Activated CD4-positive, alpha-beta T cell treated with anti-CD3 and anti-CD28 coated beads for 36 hours (primary cell): ENCODE data around the gene PHKA2. TPM values are rescaled to one million over a fixed set of nuclear protein-coding genes. Genes with fewer than 3 reads are reported as not detected.

Source experiments
- ATAC-seq: fragments of 200-7000 bp; cut with Tn5 transposase; one replicate; pipeline ENCODE4 v1.10.0; 2021; ENCODE audit warnings: mild to moderate bottlenecking, moderate library complexity
- CTCF ChIA-PET: fragments of 350-600 bp; sonication (Branson Sonifier 250); formaldehyde crosslinking; loops from one replicate; lab custom pipeline; 2021; ENCODE audit warnings: antibody characterized with exemption; lab: Charles Lee
- POLR2A ChIA-PET: fragments of 350-600 bp; sonication (Branson Sonifier 250); formaldehyde crosslinking; loops from one replicate; lab custom pipeline; 2021; ENCODE audit warnings: antibody characterized with exemption, inconsistent platforms; lab: Charles Lee
- DNase-seq: peaks from one replicate; pipeline ENCODE4 v3.0.0-alpha.2; 2020
- H3K27ac Mint-ChIP-seq: one replicate; pipeline ENCODE4 v1.8.0; 2021; ENCODE audit warnings: mixed read lengths
- H3K27me3 Mint-ChIP-seq: one replicate; pipeline ENCODE4 v1.8.0; 2021; ENCODE audit warnings: mixed read lengths
- H3K36me3 Mint-ChIP-seq: one replicate; pipeline ENCODE4 v1.8.0; 2021; ENCODE audit warnings: low read depth, mixed read lengths
- H3K4me1 Mint-ChIP-seq: one replicate; pipeline ENCODE4 v1.8.0; 2021; ENCODE audit warnings: mixed read lengths
- H3K4me3 Mint-ChIP-seq: one replicate; pipeline ENCODE4 v1.8.0; 2021; ENCODE audit warnings: mild to moderate bottlenecking, moderate library complexity, mixed read lengths
- H3K9me3 Mint-ChIP-seq: one replicate; pipeline ENCODE4 v1.8.0; 2021; ENCODE audit warnings: low read depth, mixed read lengths
- intact Hi-C, 2 experiments: fragments of 100-400 bp; cut with DNase I in 1 of 2; cut with micrococcal nuclease in 1 of 2; formaldehyde crosslinking; loops; one replicate each; pipeline versions ENCODE4 v1.14.2 to v1.15.1; 2022 to 2024; cut with DNase I, micrococcal nuclease
- total RNA-seq, 2 experiments: library from RNA; stranded (reverse); gene quantifications; one replicate each; pipeline ENCODE4 v1.2.3, GENCODE V29; 2021

PHKA2 gene
- total RNA-seq, 2 experiments from 2014 or later, result 22.0 to 24.5 TPM

DNA sequence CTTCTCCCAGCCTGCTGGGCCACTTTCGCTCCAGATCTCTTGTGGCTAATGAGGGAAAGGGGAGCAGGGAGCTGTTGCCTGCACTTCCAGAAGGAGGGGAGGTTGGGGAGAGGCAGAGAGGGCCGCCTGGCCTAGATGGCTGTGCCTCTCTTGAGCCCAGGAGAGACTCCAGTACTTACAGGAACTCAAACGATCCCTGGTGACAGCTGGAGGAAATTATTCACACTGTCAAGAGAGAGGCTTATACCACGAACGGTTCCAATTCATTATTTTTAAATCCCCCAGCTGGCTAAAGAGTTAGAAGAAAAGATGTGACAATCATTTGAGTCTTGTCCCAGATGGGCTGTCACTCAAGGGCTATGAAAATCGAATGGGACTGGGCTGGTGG is 96.1 kb downstream of the PHKA2 start:
- H3K27ac Mint-ChIP-seq, result peak overlapping the region; percentile 14
- CTCF ChIA-PET, result interaction anchor here (0.6 kb wide), 1 partner anchor 449 kb away, joined by 3 read pairs; no protein-coding TSS in a partner anchor
- DNase-seq (no peak), ATAC-seq (no peak)
- no peak overlapping the region for H3K4me3 Mint-ChIP-seq
- no peaks in the 10 kb centered on the region for H3K27me3 Mint-ChIP-seq
- peaks cover 29% of the 10 kb centered on the region for H3K4me1 Mint-ChIP-seq
- H3K36me3 Mint-ChIP-seq, result no peaks in the 10 kb centered on the region
- H3K9me3 Mint-ChIP-seq, result no peaks in the 10 kb centered on the region
- intact Hi-C loops, result loop anchor here (2.0 to 10.0 kb wide), 5 partner anchors 97 to 496 kb away; partner anchors contain the start of genes CDKL5 (in 2 of the 2) and PHKA2 (in 1 of the 2)
- POLR2A ChIA-PET, result no interaction called here

DNA sequence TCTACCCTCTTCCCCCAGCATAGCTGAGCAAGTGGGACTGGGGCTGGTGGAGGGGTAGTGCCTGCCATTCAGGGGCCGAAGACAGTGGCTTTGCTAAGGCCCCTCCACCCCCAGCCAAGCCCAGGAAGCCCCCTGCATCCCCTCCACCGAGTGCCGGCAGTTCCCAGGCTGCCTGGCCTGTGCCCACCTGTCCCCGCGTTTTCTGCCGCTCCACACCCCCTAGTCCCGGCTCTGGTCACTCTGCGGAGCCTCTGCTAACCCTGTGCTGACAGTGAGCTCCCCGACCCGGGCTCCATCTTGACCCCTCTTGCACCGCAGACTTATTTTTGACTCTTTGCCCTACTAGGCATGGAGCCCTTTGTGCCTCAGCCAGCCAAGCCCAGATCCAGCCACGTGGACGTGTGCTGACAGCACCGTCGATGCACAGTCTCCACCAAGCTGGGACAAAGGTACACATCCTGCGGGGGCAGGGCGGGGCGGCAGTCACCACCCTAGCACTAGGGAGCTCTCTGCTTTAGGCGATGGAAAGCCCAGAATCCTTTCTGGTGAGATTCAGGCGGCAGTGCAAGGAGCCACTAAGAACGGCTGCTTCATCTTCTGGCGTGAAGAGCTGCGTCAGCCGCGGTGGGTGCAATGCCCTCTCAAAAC is 96.6 kb downstream of the PHKA2 start:
- Mint-ChIP-seq H3K36me3 (no peaks in the 10 kb centered on the region), H3K27me3 (no peaks in the 10 kb centered on the region), H3K4me3 (peak overlapping the region; percentile 68), H3K27ac (peak overlapping the region; percentile 90), H3K4me1 (peaks cover 29% of the 10 kb centered on the region), H3K9me3 (no peaks in the 10 kb centered on the region)
- no peak for ATAC-seq
- DNase-seq, result peak; percentile 27
- CTCF ChIA-PET, result interaction anchor here (0.6 kb wide), 1 partner anchor 1218 kb away, joined by 3 read pairs; no protein-coding TSS in a partner anchor
- intact Hi-C loops, result loop anchor here (2.0 to 10.0 kb wide), 5 partner anchors 98 to 495 kb away; partner anchors contain the start of genes CDKL5 (in 2 of the 2) and PHKA2 (in 1 of the 2)
- POLR2A ChIA-PET, result no interaction called here

DNA sequence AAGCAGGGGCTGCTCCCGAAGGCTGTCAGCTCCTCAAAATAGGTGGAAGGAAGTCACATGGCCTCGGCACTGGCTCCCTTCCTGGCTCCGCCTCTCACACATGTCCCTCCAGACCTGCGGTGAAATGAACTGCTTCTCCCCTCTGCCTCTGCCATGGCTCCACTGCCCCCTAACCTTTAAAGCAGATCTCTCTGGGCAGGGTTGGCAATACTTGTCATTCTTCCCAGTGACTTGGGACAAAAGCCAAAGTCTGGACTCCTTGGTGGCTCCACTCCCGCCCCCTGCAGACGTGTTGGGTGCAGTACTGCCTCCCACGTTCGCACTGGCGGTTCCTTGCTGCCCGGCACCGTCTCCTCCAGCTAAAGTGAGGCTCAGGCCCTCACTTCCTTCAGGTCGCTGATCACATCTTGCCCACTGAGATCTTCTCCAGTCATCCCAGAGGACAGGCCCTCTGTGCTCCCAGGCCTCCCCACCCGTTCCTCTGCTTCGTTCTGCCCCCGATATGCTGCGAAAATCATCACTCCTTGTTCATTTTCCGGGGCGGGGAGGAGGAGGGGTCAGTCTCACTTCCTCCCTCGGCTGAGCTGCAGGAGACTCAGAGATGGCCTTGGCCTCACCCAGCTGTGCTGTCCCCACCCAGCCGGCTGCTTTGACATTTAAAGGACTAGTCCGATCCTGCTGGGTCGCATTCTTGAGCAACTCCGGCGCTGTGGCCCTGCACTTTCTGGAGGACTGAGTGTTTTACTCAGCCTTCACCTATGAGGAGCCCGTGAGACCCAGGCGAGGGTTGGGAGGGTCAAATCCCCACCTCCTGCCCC is 97.4 kb downstream of the PHKA2 start:
- CTCF ChIA-PET, result interaction anchor here (0.6 to 0.8 kb wide), 4 partner anchors 25 to 1217 kb away, joined by 3 to 5 read pairs (median 3); no protein-coding TSS in a partner anchor

DNA sequence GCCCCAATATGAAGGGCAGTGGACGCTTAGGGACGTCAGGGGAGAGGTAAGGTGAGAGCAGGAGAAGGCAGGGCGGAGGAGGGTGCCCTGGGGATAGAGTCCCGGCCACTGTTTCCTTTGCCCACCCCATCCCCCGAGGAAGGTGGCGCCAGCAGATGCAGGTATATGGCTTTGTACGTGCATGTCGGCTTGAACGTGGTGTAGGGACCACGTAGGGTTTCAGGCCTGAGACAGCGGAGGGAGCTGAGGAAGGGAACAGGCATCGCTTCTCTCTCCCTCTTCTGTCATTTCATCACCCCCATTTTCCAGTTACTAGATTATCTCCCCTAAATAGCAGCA is 97.9 kb downstream of the PHKA2 start:
- DNase-seq (peak; percentile 23), ATAC-seq (peak; percentile 47)
- CTCF ChIA-PET, result interaction anchor here (0.6 to 0.8 kb wide), 3 partner anchors 24 to 879 kb away, joined by 3 to 5 read pairs (median 3); no protein-coding TSS in a partner anchor
- Mint-ChIP-seq H3K4me3 (peak overlapping the region; percentile 68), H3K4me1 (peaks cover 29% of the 10 kb centered on the region), H3K36me3 (no peaks in the 10 kb centered on the region), H3K27ac (peak overlapping the region; percentile 90), H3K27me3 (no peaks in the 10 kb centered on the region), H3K9me3 (no peaks in the 10 kb centered on the region)
- intact Hi-C loops, result loop anchor here (1.0 to 10.0 kb wide), 6 partner anchors 99 to 494 kb away; partner anchors contain the start of genes CDKL5 (in 2 of the 2) and PHKA2 (in 1 of the 2)
- POLR2A ChIA-PET, result no interaction called here

More for the DNA sequence above, 97.4 kb downstream of the PHKA2 start:
- H3K27me3 Mint-ChIP-seq, result no peaks in the 10 kb centered on the region
- POLR2A ChIA-PET, result no interaction called here
- peaks cover 29% of the 10 kb centered on the region for H3K4me1 Mint-ChIP-seq
- ATAC-seq, result peak; percentile 78
- H3K9me3 Mint-ChIP-seq, result no peaks in the 10 kb centered on the region
- DNase-seq, result peak; percentile 75
- H3K27ac Mint-ChIP-seq, result peak overlapping the region; percentile 90
- no peaks in the 10 kb centered on the region for H3K36me3 Mint-ChIP-seq
- H3K4me3 Mint-ChIP-seq, result peak overlapping the region; percentile 68
- intact Hi-C loops, result loop anchor here (1.0 to 10.0 kb wide), 6 partner anchors 98 to 494 kb away; partner anchors contain the start of genes CDKL5 (in 2 of the 2) and PHKA2 (in 1 of the 2)

DNA sequence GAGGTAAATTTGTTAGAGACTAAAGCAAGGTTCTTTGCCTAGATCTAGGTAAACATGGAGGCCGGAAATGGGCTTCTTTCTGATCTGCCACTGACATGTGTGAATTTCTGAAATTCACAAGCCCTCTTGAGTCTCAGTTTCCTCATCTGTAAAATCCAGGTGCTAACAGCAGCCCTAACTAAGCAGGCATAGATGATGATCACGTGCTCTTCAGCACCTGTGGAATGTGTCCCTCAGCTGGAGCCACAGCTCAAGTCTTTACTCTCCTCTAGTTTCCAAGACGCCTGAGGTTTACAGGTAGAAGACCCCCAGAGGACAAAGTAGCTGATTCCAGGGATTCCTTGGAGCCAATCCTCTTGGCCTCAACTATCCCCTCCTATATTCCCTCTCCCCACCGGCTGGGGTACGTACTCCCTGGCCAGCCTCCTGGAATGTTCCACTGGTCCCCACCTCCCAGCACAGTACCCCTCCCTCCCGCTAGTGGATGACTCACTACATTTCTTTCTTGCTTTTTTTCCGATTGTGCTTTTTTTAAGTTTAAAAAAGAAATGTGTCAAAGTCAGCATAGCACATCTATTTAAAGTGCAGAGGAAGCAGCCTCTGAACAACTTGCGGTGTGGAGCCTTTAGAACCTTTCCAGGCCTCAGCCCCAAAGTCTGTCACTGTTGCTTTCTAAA is 98.4 kb downstream of the PHKA2 start:
- Mint-ChIP-seq H3K4me1 (peaks cover 29% of the 10 kb centered on the region), H3K27ac (peak overlapping the region; percentile 90), H3K27me3 (no peaks in the 10 kb centered on the region), H3K9me3 (no peaks in the 10 kb centered on the region), H3K4me3 (peak overlapping the region; percentile 68), H3K36me3 (no peaks in the 10 kb centered on the region)
- intact Hi-C loops, result loop anchor here (1.0 to 10.0 kb wide), 8 partner anchors 12 to 493 kb away; partner anchors contain the start of genes CDKL5 (in 2 of the 2) and PHKA2 (in 1 of the 2)
- ATAC-seq, result peak; percentile 42
- ChIA-PET CTCF (interaction anchor here (0.7 to 1.5 kb wide), 3 partner anchors 24 to 879 kb away, joined by 3 to 5 read pairs (median 3); no protein-coding TSS in a partner anchor), POLR2A (no interaction called here)
- DNase-seq, result peak; percentile 18

DNA sequence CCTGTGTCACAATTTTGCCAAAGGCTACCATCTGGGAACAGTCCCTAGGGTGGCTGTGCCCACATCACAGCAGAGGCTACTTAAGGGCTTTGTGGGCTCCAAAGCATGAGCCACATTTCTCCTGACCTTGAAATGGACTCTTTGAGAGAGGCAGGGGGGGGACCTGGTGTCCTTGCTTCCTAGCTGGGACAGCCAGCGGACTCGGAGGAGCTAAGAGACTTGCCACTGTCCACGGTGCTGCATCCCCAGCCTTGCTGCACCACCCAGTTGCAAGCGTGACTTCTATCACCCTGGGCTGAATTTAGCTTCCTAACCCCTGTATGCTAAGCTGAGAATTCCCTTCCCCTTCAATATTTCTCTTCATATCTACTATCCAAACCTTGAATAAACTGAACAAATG is 99.0 kb downstream of the PHKA2 start:
- POLR2A ChIA-PET, result no interaction called here
- Mint-ChIP-seq H3K4me1 (peaks cover 28% of the 10 kb centered on the region), H3K27ac (peak overlapping the region; percentile 90), H3K36me3 (no peaks in the 10 kb centered on the region), H3K4me3 (no peak overlapping the region), H3K9me3 (no peaks in the 10 kb centered on the region), H3K27me3 (no peaks in the 10 kb centered on the region)
- CTCF ChIA-PET, result interaction anchor here (0.8 to 1.5 kb wide), 2 partner anchors 174 to 458 kb away, joined by 3 to 4 read pairs; no protein-coding TSS in a partner anchor
- intact Hi-C loops, result loop anchor here (1.0 to 10.0 kb wide), 5 partner anchors 12 to 493 kb away; partner anchors contain the start of gene CDKL5 (in 1 of the 2)
- DNase-seq (no peak), ATAC-seq (no peak)

DNA sequence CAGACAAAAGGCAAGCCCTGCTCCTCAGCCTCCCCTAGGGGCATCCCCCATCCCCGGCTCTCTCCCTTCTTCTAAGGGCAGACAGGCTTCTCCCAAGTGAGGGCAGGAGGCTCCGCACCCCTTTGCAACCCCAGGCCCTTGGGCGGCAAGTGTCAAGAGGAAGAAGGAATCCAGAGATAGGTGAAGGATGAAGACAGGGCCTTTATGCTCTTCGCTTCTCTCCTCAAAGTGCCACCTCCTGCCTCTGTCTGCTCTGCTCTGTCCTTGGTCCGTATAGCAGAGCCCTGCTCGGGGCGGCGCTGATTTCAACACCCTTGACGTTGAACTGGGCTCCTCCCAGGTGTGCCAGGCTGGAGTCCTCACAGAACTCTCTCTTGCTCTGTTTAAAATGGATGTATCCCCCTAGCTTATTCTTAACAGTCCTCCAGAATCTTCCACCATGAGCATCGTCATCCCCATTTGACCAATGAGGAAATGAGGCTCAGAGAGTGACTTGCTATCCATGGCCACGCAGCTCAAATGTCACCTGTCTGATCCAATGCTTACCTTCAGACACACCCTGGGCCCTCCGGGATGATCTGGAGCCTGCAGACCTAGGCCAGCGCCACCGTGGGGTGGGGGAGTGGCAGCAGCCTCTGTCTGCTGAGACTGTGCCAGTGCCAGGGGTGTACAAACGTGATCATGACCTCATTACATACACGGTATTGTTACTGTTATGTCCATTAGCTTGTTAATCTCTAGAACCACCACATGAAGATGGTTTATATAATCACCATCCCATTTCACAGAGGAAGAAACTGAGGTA is 99.8 kb downstream of the PHKA2 start:
- no peak overlapping the region for H3K4me3 Mint-ChIP-seq
- H3K27ac Mint-ChIP-seq, result no peak overlapping the region
- no peaks in the 10 kb centered on the region for H3K27me3 Mint-ChIP-seq
- ChIA-PET CTCF (interaction anchor here (0.8 to 1.5 kb wide), 2 partner anchors 173 to 458 kb away, joined by 3 to 4 read pairs; no protein-coding TSS in a partner anchor), POLR2A (no interaction called here)
- H3K9me3 Mint-ChIP-seq, result no peaks in the 10 kb centered on the region
- H3K36me3 Mint-ChIP-seq, result no peaks in the 10 kb centered on the region
- DNase-seq, result no peak
- no peak for ATAC-seq
- peaks cover 27% of the 10 kb centered on the region for H3K4me1 Mint-ChIP-seq
- intact Hi-C loops, result loop anchor here in 1 of 2 experiments (10.0 kb wide), 2 partner anchors 459 to 489 kb away; partner anchors contain the start of gene CDKL5

DNA sequence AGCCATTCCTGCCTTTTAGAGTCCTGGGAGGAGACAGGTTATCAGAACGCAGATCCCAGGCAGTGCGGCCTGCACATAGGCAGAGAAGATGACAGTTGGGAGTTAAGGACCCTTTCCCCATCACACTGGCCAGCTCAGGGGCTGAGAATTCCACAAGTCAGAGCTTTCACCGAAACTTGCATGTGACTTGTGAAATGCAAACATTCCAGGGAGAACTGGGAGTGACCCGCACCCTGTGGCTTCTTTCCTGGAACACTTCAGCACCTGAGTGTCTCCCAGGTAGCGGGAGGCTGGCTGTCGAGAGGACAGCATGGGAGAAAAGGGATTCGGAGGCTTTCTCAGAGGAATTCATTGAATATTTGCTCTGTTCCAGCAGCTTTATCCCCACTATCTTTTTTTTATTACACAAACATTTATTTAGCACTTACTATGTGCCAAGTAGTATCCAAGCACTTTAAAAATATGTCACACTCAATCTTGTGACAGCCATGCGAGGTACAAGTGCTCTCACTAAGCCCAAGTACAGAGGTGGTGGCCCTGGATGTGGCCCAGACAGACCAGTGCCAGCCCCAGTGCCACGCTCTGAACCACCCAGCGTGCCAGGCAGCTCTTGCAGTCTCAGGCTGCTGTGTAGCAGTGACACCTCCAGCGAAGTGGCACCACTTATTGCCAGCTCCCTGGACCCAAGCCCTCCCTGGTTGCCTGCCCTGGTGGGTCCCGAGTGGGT is 100.5 kb downstream of the PHKA2 start:
- Mint-ChIP-seq H3K27ac (no peak overlapping the region), H3K4me1 (peaks cover 27% of the 10 kb centered on the region), H3K27me3 (no peaks in the 10 kb centered on the region), H3K36me3 (no peaks in the 10 kb centered on the region), H3K4me3 (no peak overlapping the region), H3K9me3 (no peaks in the 10 kb centered on the region)
- CTCF ChIA-PET, result no interaction called here
- DNase-seq, result no peak
- ATAC-seq, result no peak
- POLR2A ChIA-PET, result no interaction called here
- intact Hi-C loops, result loop anchor here in 1 of 2 experiments (10.0 kb wide), 2 partner anchors 459 to 489 kb away; partner anchors contain the start of gene CDKL5

DNA sequence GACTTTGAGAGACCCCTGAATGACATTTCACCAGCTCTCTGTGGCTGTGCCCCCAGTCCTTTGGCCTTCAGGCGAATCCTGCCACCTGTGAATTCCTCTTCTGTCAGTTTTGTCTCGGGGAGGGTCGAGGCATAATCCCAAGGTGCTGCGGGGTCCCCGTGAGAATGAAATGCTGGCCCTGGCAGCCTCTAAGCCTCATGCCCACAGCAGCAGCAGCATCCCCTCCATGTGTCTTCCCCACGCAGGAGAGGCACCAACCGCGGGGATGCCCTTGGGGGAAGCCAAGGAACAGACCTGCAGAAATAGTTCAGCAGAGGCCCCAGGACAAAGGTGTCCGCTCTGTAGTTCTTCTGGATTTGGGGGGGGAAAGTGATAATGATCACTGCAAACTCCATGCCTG is 104.8 kb downstream of the PHKA2 start:
- Mint-ChIP-seq H3K9me3 (no peaks in the 10 kb centered on the region), H3K4me3 (no peak overlapping the region), H3K36me3 (no peaks in the 10 kb centered on the region), H3K27me3 (peaks cover 3% of the 10 kb centered on the region), H3K4me1 (no peaks in the 10 kb centered on the region), H3K27ac (no peak overlapping the region)
- ChIA-PET POLR2A (no interaction called here), CTCF (no interaction called here)
- DNase-seq (no peak), ATAC-seq (no peak)
- intact Hi-C loops, result no loop called here
